C4-2B (cell line): Measurements from ENCODE around the gene ZNF479.
"Not testable (repeated sequence)": the region's sequence is repeated elsewhere in the genome, so short reads cannot be mapped to it uniquely, and the experiment has no call there.

Experiments
- H3K27ac ChIP-seq: fragments of 450-650 bp; 2 replicates; pipeline ENCODE4 v1.5.1; 2017
- CTCF ChIP-seq: fragments of 450-650 bp; conservative IDR thresholded peaks from 2 replicates; pipeline ENCODE4 v1.5.1; 2017; ENCODE audit warnings: mild to moderate bottlenecking
- ZFX ChIP-seq: fragments of 450-650 bp; IDR thresholded peaks from 2 replicates; pipeline ENCODE4 v1.6.1; 2017

The ZNF479 gene

DNA sequence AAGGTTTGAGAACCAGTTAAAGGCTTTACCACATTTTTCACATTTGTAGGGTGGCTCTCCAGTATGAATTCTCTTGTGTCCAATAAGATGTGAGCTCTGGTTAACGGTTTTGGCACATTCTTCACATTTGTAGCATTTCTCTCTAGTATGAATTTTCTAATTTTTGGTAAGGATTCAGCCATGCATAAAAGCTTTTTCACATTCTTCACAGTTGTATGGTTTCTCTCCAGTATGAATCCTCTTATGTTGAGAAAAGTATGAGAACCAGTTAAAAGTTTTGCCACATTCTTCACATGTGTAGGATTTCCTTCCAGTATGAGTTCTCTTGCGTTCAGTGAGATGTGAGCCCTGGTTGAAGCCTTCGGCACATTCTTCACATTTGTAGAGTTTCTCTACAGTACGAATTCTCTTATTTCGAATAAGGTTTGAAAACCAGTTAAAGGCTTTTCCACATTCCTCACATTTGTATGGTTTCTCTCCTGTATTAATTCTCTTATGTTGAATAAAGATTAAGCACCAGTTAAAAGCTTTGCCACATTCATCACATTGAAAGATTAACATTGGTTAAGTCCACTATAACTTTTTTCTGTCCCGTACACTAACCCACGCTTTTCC lies 33.2 kb upstream of the ZNF479 start:
- H3K27ac ChIP-seq = no peak overlapping the region
- no peak for TF ChIP-seq ZFX
- TF ChIP-seq CTCF = no peak

GRCh38 chr7:57120123-57120784 lies 12.0 kb downstream of the ZNF479 start:
- H3K27ac ChIP-seq = not testable (repeated sequence)
